ENCODE measurements around the gene PCDHGA1. TPM values are rescaled to one million over a fixed set of nuclear protein-coding genes. Genes with fewer than 3 reads are reported as not detected.

Gene PCDHGA1
- total RNA-seq, 2 donors from 2014 or later = 0.11 TPM; not detected in 1

- H3K27ac Mint-ChIP-seq = peak overlapping the region in 1 of 2 donors; percentile 81
Observed at GRCh38 chr5:141515141-141515540, 184.8 kb downstream of the PCDHGA1 start.

GRCh38 chr5:141515946-141516671 is 185.8 kb downstream of the PCDHGA1 start:
- Mint-ChIP-seq H3K27ac (peak overlapping the region; percentile 49 to 85), H3K9me3 (no peaks in the 10 kb centered on the region), H3K36me3 (peaks cover 19 to 42% of the 10 kb centered on the region in 2 donors)
- DNase-seq (ENCODE audit: low spot score in 2 of 2) (no peak), ATAC-seq (no peak)

More at GRCh38 chr5:141515141-141515540, 184.8 kb downstream of the PCDHGA1 start:
- ATAC-seq (no peak), DNase-seq (ENCODE audit: low spot score in 2 of 2) (no peak)
- no peaks in the 10 kb centered on the region for H3K9me3 Mint-ChIP-seq
- peaks cover 18 to 32% of the 10 kb centered on the region in 2 donors for H3K36me3 Mint-ChIP-seq

GRCh38 chr5:141516672-141517025 is 186.3 kb downstream of the PCDHGA1 start:
- Mint-ChIP-seq H3K36me3 (peaks cover 25 to 47% of the 10 kb centered on the region in 2 donors), H3K27ac (no peak overlapping the region), H3K9me3 (no peaks in the 10 kb centered on the region)
- DNase-seq (ENCODE audit: low spot score in 2 of 2) (no peak), ATAC-seq (no peak)

- DNase-seq (ENCODE audit: low spot score in 2 of 2) (no peak), ATAC-seq (no peak)
- Mint-ChIP-seq H3K9me3 (no peaks in the 10 kb centered on the region), H3K36me3 (peaks cover 25 to 47% of the 10 kb centered on the region in 2 donors), H3K27ac (no peak overlapping the region)
Observed at GRCh38 chr5:141517312-141517711, 187.0 kb downstream of the PCDHGA1 start.

- Mint-ChIP-seq H3K27ac (no peak overlapping the region), H3K9me3 (no peaks in the 10 kb centered on the region), H3K36me3 (peaks cover 25 to 43% of the 10 kb centered on the region in 2 donors)
- ATAC-seq = no peak
- DNase-seq (ENCODE audit: low spot score in 2 of 2) = no peak
Observed at GRCh38 chr5:141517880-141518617, 187.7 kb downstream of the PCDHGA1 start.

GRCh38 chr5:141518618-141519015 is 188.3 kb downstream of the PCDHGA1 start:
- Mint-ChIP-seq H3K9me3 (no peaks in the 10 kb centered on the region), H3K36me3 (peaks cover 25 to 39% of the 10 kb centered on the region in 2 donors), H3K27ac (no peak overlapping the region)
- no peak for ATAC-seq
- DNase-seq (ENCODE audit: low spot score in 2 of 2) = no peak

- H3K27ac Mint-ChIP-seq = peak overlapping the region in 1 of 2 donors; percentile 79
- H3K9me3 Mint-ChIP-seq = no peaks in the 10 kb centered on the region
- DNase-seq (ENCODE audit: low spot score in 2 of 2) = no peak
- peaks cover 34 to 43% of the 10 kb centered on the region in 2 donors for H3K36me3 Mint-ChIP-seq
- ATAC-seq = no peak
Observed at GRCh38 chr5:141519605-141520565, 189.6 kb downstream of the PCDHGA1 start.

GRCh38 chr5:141521244-141521781 is 191.0 kb downstream of the PCDHGA1 start:
- no peak for DNase-seq (ENCODE audit: low spot score in 2 of 2)
- Mint-ChIP-seq H3K27ac (peak overlapping the region; percentile 13 to 79), H3K9me3 (no peaks in the 10 kb centered on the region), H3K36me3 (peaks cover 28 to 36% of the 10 kb centered on the region in 2 donors)
- ATAC-seq = peak; percentile 82 to 85

- Mint-ChIP-seq H3K36me3 (peaks cover 21 to 36% of the 10 kb centered on the region in 2 donors), H3K27ac (peak overlapping the region in 1 of 2 donors; percentile 79), H3K9me3 (no peaks in the 10 kb centered on the region)
- no peak for ATAC-seq
- DNase-seq (ENCODE audit: low spot score in 2 of 2) = no peak
Observed at GRCh38 chr5:141522301-141522700, 192.0 kb downstream of the PCDHGA1 start.

- peaks cover 27 to 34% of the 10 kb centered on the region in 2 donors for H3K36me3 Mint-ChIP-seq
- DNase-seq (ENCODE audit: low spot score in 2 of 2) (no peak), ATAC-seq (no peak)
- no peak overlapping the region for H3K27ac Mint-ChIP-seq
- no peaks in the 10 kb centered on the region for H3K9me3 Mint-ChIP-seq
Observed at GRCh38 chr5:141523991-141524390, 193.7 kb downstream of the PCDHGA1 start.

- DNase-seq (ENCODE audit: low spot score in 2 of 2) = peak in 1 of 2 donors; percentile 46
- ATAC-seq = peak; percentile 57 to 61
- Mint-ChIP-seq H3K36me3 (peaks cover 23 to 30% of the 10 kb centered on the region in 2 donors), H3K27ac (peak overlapping the region in 1 of 2 donors; percentile 12), H3K9me3 (no peaks in the 10 kb centered on the region)
Observed at GRCh38 chr5:141524604-141525597, 194.6 kb downstream of the PCDHGA1 start.

- Mint-ChIP-seq H3K36me3 (peaks cover 22 to 23% of the 10 kb centered on the region in 2 donors), H3K27ac (peak overlapping the region; percentile 12 to 83), H3K9me3 (no peaks in the 10 kb centered on the region)
- DNase-seq (ENCODE audit: low spot score in 2 of 2) (no peak), ATAC-seq (no peak)
Observed at GRCh38 chr5:141525653-141526052, 195.3 kb downstream of the PCDHGA1 start.

GRCh38 chr5:141527426-141527825 is 197.1 kb downstream of the PCDHGA1 start:
- ATAC-seq (no peak), DNase-seq (ENCODE audit: low spot score in 2 of 2) (no peak)
- H3K36me3 Mint-ChIP-seq = peaks cover 13 to 15% of the 10 kb centered on the region in 2 donors
- no peaks in the 10 kb centered on the region for H3K9me3 Mint-ChIP-seq
- H3K27ac Mint-ChIP-seq = peak overlapping the region in 1 of 2 donors; percentile 61

- Mint-ChIP-seq H3K9me3 (no peaks in the 10 kb centered on the region), H3K27ac (peak overlapping the region; percentile 3 to 12), H3K36me3 (peaks cover 13 to 15% of the 10 kb centered on the region in 2 donors)
- no peak for ATAC-seq
- DNase-seq (ENCODE audit: low spot score in 2 of 2) = no peak
Observed at GRCh38 chr5:141528291-141528984, 198.1 kb downstream of the PCDHGA1 start.

GRCh38 chr5:141529002-141529401 is 198.7 kb downstream of the PCDHGA1 start:
- H3K9me3 Mint-ChIP-seq = no peaks in the 10 kb centered on the region
- H3K27ac Mint-ChIP-seq = peak overlapping the region; percentile 3 to 14
- DNase-seq (ENCODE audit: low spot score in 2 of 2) (no peak), ATAC-seq (peak in 1 of 2 donors; percentile 23)
- H3K36me3 Mint-ChIP-seq = peaks cover 14% of the 10 kb centered on the region in 2 donors
